Measurements from ENCODE around the gene TBX21. TPM values are rescaled to one million over a fixed set of nuclear protein-coding genes. Genes with fewer than 3 reads are reported as not detected.

TBX21 gene
- polyA plus RNA-seq, 1 donor from 2014 or later, result 10.0 TPM

GRCh38 chr17:47715669-47716325, 17.2 kb upstream of the TBX21 start:
- peaks cover 11% of the 10 kb centered on the region for H3K27me3 Mint-ChIP-seq
- no peaks in the 10 kb centered on the region for H3K36me3 Mint-ChIP-seq
- peaks cover 59 to 71% (median 68%) of the 10 kb centered on the region in 3 donors for H3K4me1 Mint-ChIP-seq
- peak overlapping the region; percentile 41 to 80 (median 69) for H3K27ac Mint-ChIP-seq
- no peaks in the 10 kb centered on the region for H3K9me3 Mint-ChIP-seq
- H3K4me3 Mint-ChIP-seq, result peak overlapping the region in 3 of 4 donors; percentile 48 to 85 (median 78)

GRCh38 chr17:47716375-47716774, 16.7 kb upstream of the TBX21 start:
- no peaks in the 10 kb centered on the region for H3K9me3 Mint-ChIP-seq
- H3K36me3 Mint-ChIP-seq, result no peaks in the 10 kb centered on the region
- H3K4me3 Mint-ChIP-seq, result peak overlapping the region in 2 of 4 donors; percentile 74 to 83
- peaks cover 59 to 75% (median 69%) of the 10 kb centered on the region in 3 donors for H3K4me1 Mint-ChIP-seq
- H3K27ac Mint-ChIP-seq, result peak overlapping the region in 1 of 3 donors; percentile 69
- H3K27me3 Mint-ChIP-seq, result peaks cover 15% of the 10 kb centered on the region

- Mint-ChIP-seq H3K27me3 (peaks cover 19% of the 10 kb centered on the region), H3K9me3 (no peaks in the 10 kb centered on the region), H3K4me1 (peaks cover 58 to 77% (median 69%) of the 10 kb centered on the region in 3 donors), H3K27ac (peak overlapping the region in 2 of 3 donors; percentile 53 to 57), H3K36me3 (no peaks in the 10 kb centered on the region), H3K4me3 (peak overlapping the region in 1 of 4 donors; percentile 61)
Measured at GRCh38 chr17:47717261-47717697, 15.8 kb upstream of the TBX21 start.

- H3K36me3 Mint-ChIP-seq, result no peaks in the 10 kb centered on the region
- peak overlapping the region in 2 of 4 donors; percentile 61 for H3K4me3 Mint-ChIP-seq
- H3K27ac Mint-ChIP-seq, result peak overlapping the region in 1 of 3 donors; percentile 53
- H3K4me1 Mint-ChIP-seq, result peaks cover 58 to 70% (median 65%) of the 10 kb centered on the region in 3 donors
- peaks cover 22% of the 10 kb centered on the region for H3K27me3 Mint-ChIP-seq
- H3K9me3 Mint-ChIP-seq, result no peaks in the 10 kb centered on the region
Measured at GRCh38 chr17:47717979-47718621, 14.9 kb upstream of the TBX21 start.

DNA sequence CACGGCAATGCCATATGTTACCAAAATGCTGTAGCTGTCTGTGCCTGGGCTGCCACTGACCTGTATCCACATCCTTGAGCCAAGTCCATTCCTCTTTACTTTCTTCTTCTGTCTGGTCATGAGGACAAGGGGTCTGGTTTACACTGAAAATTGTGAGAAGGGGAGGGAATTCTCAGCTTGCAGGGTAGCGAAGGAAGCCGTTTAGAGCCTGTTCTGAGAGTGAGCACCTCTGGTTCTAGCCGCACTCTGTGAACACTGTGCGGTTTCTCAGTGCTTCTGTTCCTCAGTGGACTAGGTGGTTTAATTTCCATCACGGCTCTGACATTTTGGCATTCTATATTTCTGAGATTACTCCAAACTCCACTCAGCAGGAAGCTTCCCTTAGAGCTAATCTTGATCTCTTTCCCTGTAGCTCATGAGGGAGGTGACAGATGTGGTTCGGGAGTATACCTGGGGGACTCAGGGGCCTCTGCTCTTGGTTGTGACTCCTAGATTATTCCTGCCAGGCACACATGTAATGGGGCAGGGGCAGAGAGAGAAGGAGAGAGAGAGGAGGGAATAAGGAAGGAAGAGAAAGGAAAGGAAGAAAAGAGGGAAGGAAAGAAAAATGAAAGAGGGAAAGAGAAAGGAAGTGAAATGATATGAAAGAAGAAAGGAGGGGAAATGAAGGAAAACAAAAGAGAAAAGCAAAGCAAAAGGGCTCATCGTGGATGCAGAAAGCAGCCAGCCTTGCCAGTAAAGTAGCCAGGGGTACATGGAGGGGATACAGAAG, 14.2 kb upstream of the TBX21 start:
- Mint-ChIP-seq H3K4me3 (peak overlapping the region in 2 of 4 donors; percentile 61 to 85), H3K27me3 (peaks cover 22% of the 10 kb centered on the region), H3K9me3 (no peaks in the 10 kb centered on the region), H3K36me3 (no peaks in the 10 kb centered on the region), H3K4me1 (peaks cover 58 to 68% (median 58%) of the 10 kb centered on the region in 3 donors), H3K27ac (peak overlapping the region in 2 of 3 donors; percentile 53 to 95)

DNA sequence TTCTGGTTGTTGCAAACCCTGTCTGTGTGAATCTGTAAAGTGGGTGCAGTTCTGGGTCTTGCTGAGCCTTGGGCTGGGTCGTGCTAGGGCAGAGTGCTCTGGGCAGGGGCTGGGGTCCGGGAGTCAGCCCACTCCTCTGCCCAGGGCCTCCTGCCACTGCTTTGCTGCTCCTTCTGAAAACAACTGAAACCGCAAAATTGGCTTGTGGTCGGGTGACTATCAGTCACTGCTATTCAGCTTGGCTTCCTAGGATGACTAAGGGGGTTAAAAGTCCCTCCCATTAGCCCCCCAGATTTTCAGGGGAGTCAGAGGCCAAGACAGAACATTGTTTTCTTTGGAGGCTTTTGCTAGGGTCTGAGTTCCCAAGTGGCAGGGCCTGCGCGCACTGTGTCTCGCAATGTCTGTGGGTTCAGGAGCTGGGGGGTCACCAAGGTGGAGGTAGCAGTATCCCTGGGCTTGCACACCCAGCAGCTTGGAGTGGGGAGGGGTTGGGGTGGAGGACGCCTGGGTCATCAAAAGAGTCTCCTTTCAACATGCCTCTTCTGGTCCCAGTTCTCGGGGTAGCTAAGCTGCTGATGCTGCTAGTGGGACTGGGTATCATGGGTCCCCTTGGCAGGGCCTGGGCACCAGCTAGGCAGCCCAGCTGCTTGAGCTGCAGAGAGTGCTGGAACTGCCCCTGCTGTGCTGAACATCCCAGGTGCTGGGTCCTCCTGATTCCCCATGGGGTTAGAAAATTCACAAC, 13.5 kb upstream of the TBX21 start:
- Mint-ChIP-seq H3K27me3 (peaks cover 25% of the 10 kb centered on the region), H3K27ac (peak overlapping the region in 2 of 3 donors; percentile 53 to 95), H3K9me3 (no peaks in the 10 kb centered on the region), H3K36me3 (no peaks in the 10 kb centered on the region), H3K4me3 (peak overlapping the region in 2 of 4 donors; percentile 54 to 85), H3K4me1 (peaks cover 51 to 60% (median 51%) of the 10 kb centered on the region in 3 donors)

GRCh38 chr17:47720196-47720595, 12.8 kb upstream of the TBX21 start:
- Mint-ChIP-seq H3K27me3 (peaks cover 23% of the 10 kb centered on the region), H3K36me3 (no peaks in the 10 kb centered on the region), H3K4me3 (peak overlapping the region in 1 of 4 donors; percentile 3), H3K9me3 (no peaks in the 10 kb centered on the region), H3K4me1 (peaks cover 44 to 54% (median 45%) of the 10 kb centered on the region in 3 donors), H3K27ac (no peak overlapping the region)

- no peaks in the 10 kb centered on the region for H3K36me3 Mint-ChIP-seq
- H3K27me3 Mint-ChIP-seq, result peaks cover 23% of the 10 kb centered on the region
- peak overlapping the region in 1 of 3 donors; percentile 84 for H3K27ac Mint-ChIP-seq
- peak overlapping the region in 2 of 4 donors; percentile 49 to 73 for H3K4me3 Mint-ChIP-seq
- H3K9me3 Mint-ChIP-seq, result no peaks in the 10 kb centered on the region
- H3K4me1 Mint-ChIP-seq, result peaks cover 37 to 47% (median 38%) of the 10 kb centered on the region in 3 donors
Measured at GRCh38 chr17:47720754-47721533, 12.1 kb upstream of the TBX21 start.

- peaks cover 26% of the 10 kb centered on the region for H3K27me3 Mint-ChIP-seq
- H3K4me3 Mint-ChIP-seq, result peak overlapping the region in 1 of 4 donors; percentile 73
- no peaks in the 10 kb centered on the region for H3K9me3 Mint-ChIP-seq
- peak overlapping the region in 1 of 3 donors; percentile 44 for H3K27ac Mint-ChIP-seq
- H3K36me3 Mint-ChIP-seq, result no peaks in the 10 kb centered on the region
- peaks cover 31 to 41% (median 33%) of the 10 kb centered on the region in 3 donors for H3K4me1 Mint-ChIP-seq
Measured at GRCh38 chr17:47721725-47722124, 11.3 kb upstream of the TBX21 start.

- Mint-ChIP-seq H3K27me3 (peaks cover 24% of the 10 kb centered on the region), H3K9me3 (no peaks in the 10 kb centered on the region), H3K36me3 (no peaks in the 10 kb centered on the region), H3K4me1 (peaks cover 4 to 12% (median 8%) of the 10 kb centered on the region in 3 donors), H3K27ac (no peak overlapping the region), H3K4me3 (no peak overlapping the region)
Measured at GRCh38 chr17:47724705-47725104, 8.3 kb upstream of the TBX21 start.

DNA sequence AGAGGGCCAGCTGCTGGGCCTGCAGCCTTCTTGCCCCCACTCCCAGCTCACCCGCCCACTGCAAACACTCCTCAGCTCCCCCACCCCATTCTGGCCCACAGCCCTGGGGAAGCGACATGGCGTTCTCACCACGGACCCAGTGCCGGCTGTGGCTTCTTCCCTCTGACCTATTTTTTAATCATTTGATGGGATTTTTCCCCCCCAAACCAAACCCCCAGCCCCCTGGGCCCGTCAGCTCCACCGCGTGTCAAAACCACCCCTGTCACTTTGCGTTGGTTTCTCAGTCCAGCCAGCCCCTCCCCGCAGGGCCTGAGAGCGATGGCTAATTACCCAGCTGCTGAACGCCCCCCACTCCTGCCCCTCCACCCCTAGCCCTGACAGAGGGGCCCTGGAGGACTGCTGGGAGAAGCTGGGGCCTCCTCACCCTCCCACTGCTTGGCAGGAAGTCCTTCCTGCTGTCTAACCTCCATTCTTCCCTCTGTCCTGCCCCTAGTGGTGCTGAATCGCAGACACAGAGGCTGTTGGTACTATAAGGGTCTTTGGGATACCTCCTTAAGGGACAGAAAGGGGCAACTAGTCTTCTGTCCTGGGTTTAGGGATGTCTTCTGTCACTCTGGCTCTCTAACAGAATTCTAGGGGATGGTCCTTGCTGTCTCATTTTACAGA, 7.5 kb upstream of the TBX21 start:
- Mint-ChIP-seq H3K27ac (peak overlapping the region in 1 of 3 donors; percentile 76), H3K4me3 (no peak overlapping the region), H3K4me1 (peaks cover 4 to 9% (median 4%) of the 10 kb centered on the region in 3 donors)

GRCh38 chr17:47726796-47727703, 6.0 kb upstream of the TBX21 start:
- Mint-ChIP-seq H3K4me3 (no peak overlapping the region), H3K36me3 (no peaks in the 10 kb centered on the region), H3K9me3 (no peaks in the 10 kb centered on the region), H3K27me3 (peaks cover 8% of the 10 kb centered on the region), H3K4me1 (peaks cover 3 to 5% (median 3%) of the 10 kb centered on the region in 3 donors), H3K27ac (no peak overlapping the region)

More for the DNA sequence above, 7.5 kb upstream of the TBX21 start:
- Mint-ChIP-seq H3K27me3 (peaks cover 19% of the 10 kb centered on the region), H3K9me3 (no peaks in the 10 kb centered on the region), H3K36me3 (no peaks in the 10 kb centered on the region)

Measured in IgD-negative memory B cell (primary cell).